ENCODE measurements around the gene NAP1L4.

Gene NAP1L4

GRCh38 chr11:2934611-2935239, 57.4 kb downstream of the NAP1L4 start:
- DNase-seq = no peak

GRCh38 chr11:2934021-2934550, 58.0 kb downstream of the NAP1L4 start:
- DNase-seq = no peak

- peak in 2 of 14 donors; percentile 24 to 41 for DNase-seq
These were observed 58.6 kb downstream of the NAP1L4 start for GRCh38 chr11:2933375-2934020.

DNA sequence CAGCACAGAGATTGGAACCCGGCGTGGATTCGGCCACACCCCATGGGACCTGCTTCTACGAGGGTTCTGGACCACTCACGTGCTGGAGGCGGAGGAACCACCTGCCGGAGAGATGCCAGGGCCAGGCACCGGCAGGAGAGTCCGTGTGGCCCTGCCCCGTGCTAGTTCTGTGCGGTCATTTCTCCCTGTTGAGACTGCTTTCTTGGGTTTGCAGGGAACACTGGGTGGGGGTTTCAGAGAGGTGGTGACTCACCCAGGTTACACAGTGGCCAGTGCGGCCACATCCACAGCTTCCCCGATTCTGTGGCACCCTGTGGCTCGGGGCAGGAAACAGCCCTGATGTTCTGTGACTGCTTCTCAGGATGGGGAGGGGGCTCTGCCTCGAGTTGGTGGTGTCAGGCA, 59.3 kb downstream of the NAP1L4 start:
- no peak for DNase-seq

GRCh38 chr11:2931771-2932738, 60.1 kb downstream of the NAP1L4 start:
- no peak for DNase-seq

DNA sequence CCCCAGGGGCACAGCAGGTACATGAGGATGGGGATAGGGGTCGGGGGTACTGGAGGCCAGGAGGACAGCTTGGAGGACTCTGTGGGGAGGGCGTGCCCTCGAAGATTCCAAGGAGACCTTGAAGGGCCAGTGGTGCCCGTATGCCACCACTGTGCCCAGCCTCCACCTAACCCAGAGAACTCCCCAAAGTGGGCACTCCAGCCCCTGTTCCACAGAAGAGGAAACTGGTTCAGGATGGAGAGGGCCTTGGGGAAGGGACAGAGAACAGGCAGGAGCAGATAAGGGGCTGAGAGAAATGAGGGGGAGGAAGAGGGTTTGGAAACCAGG, 60.7 kb downstream of the NAP1L4 start:
- DNase-seq = no peak

DNA sequence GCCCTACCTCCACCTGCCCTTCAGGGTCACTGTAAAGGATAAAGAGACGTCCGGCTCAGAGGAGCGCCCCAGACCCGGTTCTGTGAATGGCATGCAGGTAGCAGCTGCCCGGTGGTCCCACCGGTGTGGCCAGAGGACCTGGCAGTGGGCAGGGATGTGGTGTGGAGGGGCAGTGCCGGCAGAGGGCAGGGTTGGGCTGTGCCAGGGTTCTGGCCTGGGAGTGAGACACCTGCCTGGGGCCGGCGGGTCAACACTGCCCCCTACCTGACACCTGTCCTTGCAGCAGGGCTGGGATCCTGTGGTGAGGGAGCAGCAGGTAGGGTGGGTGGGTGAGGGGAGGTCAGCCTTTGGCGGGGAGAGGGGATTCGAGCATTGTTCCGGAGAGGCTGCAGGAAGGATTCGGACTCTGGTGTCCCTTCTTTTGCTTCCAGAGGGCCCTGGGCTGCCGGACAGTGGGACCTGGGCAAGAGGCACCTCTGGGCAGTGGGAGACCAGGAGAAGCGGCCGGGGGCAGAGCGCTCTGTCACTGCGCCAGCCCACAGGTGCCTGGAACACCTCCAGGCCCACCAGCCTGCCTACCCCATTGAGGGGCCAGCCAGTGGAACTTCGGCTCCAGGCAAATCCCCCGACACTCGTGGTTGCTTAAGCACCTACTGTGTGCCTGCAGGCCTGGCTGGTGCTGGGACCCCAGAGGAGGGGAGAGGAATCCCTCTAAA, 61.3 kb downstream of the NAP1L4 start:
- peak in 1 of 14 donors; percentile 21 for DNase-seq

DNA sequence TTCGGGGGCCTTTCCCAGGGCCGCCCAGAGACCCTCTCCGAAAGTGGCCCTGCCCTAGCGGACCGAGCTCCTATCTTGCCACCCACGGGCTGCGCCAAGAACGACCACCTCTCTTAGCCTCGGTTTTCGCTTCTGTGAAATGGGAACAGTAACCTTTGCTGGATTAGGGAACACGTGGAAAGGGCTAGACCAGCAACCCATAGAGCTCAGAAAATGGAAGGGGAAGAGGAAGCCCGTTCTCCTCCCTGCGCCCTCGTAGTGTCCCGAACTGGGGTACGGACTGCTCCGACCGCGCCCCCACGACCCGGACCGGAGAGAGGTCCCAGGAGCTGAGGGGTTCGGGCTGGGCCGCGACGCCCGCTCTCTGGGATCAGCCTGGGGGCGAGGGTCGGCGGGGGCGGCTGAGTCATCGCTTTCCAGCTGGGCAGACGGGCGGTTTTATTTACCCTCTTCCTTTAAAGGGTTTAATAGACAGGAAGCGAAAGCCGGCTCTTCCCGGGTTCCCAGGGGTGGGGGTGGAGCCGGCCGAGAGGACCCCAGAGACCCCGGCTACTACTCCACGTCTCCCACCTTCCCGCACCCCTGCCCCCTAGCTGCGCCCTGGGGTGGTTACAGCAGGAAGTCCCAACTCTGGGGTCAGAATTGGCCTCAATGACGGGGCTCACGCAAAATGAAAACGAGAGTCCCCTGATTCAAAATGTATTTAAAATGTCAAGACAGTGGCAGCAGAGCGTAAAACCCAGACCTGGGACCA, 62.0 kb downstream of the NAP1L4 start:
- no peak for DNase-seq

DNA sequence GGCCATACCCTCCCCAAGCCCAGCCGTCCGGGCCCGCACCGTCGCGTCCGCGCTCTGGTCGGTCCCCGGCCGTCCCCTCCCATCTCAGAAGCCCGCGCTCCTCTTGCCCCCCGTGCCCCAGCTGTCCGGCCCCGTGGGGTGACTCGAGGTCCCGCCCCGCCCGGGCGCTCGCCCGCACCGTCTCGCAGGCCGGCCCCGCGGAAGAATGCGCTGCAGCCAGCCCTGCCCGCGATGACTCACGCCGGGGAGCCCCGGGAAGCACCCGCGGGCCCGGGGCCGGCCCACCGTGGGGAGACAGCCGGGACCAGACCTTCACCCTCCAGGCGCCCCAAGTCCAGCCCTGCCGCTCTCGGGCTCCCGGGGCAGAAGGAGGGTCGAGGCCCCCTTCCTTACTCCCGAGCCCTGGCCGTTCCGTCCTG, 62.6 kb downstream of the NAP1L4 start:
- DNase-seq = no peak

- no peak for DNase-seq
These were observed 63.3 kb downstream of the NAP1L4 start, which contains the start of gene PHLDA2 for GRCh38 chr11:2928605-2929530. TSS of gene PHLDA2 (minus strand) at chr11:2929420. CDS start at chr11:2929364, 56 bp downstream.

GRCh38 chr11:2927851-2928604, 64.1 kb downstream of the NAP1L4 start:
- no peak for DNase-seq

GRCh38 chr11:2927121-2927800, 64.9 kb downstream of the NAP1L4 start:
- DNase-seq = no peak

- DNase-seq = no peak
These were observed 65.5 kb downstream of the NAP1L4 start for GRCh38 chr11:2926611-2927051.

DNA sequence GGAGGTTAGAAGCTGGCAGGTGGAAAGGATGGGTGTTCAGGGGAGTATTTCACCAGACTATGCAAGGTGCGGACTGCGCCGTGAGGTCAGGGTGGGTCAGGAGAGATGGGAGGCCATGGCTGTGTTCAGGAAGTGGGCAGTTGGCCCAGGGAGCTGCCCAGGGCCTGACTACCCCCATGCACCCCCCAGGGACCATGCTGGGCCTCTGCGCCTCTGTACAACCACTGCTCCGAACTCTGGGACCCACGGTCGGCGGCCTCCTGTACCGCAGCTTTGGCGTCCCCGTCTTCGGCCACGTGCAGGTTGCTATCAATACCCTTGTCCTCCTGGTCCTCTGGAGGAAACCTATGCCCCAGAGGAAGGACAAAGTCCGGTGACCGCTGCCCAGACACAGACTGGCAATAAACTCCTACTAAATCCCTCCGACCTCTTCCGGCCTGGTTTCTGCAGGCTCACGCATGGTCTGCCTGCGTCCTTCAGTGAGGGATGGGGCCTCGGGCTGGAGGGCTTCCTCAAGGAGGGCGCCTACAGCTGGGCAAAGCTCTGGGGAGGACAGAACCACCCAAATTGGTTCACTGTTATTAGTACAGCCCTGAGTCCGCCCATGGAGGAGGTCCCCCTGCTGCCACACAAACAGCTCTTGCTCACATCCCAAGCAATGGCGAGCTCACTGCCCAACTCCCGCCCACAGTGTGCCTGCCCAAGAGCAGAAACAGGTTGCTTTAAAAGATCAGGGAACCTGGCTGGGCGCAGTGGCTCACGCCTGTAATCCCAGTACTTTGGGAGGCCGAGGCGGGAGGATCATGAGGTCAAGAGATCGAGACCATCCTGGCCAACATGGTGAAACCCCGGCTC, 67.1 kb downstream of the NAP1L4 start:
- DNase-seq = no peak

GRCh38 chr11:2924381-2924780, 67.7 kb downstream of the NAP1L4 start:
- DNase-seq = no peak

DNA sequence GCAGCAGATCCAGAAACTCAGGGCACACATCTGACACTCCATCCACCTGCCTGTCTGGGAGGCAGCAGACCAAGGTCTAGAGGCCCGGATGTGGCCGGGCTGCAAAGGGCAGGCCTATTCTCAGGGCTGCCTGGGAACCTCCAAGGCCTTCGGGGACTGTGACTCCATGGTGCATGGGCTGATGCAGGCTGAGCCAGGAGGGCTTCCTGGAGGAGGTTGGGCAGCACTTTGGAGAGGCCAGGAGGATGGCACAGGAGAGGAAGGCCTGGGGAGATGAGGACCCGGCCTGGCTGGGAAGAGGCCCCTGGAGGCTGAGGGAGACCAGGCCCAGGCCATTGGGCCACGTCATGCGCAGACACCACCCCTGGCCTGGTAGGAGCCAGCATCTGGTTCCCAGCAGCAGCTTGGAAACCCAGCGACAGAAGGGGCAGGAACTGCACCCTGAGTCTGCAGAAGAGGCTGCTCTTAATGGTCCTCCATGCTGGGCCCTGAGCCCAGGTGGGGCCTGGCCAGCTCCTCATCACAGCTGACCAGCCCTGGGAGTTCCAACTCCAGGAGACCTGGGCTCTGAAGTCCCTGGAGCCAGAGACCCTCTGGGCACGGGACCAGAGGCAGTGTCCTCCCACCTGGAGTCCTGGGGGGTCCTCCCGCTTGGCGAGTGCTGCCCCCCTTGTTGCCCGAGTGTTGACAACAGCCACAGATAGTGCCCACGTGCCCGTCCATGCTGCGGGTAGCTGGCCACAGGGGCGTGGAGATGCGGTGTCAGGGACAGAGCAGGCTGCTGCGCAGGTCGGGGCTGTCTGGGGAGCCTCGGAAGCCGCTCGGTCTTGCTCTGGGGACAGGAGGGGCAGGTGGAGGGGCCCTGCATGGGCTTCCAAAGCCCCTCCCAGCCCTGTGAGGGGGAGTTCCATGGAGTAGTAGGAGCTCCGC, 68.4 kb downstream of the NAP1L4 start:
- DNase-seq = no peak

DNA sequence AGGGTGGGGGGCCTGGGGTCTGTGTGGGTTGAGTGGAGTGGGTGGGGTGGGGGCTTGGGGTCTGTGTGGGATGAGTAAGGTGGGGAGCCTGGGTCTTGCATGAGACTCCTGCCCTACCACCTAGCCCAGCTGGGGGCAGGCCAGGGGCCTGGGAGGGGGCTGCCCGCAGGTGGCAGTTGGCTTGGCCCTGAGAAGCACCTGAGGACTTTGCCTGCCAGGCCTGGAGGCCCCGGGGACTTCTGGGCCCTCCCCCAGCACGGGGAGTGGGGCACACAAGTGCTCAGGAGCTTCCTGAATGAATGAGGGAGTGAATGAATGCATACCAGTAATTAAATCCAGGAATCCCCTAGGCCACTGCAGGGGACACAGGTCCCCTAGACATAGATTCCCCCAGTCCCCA, 69.5 kb downstream of the NAP1L4 start:
- no peak for DNase-seq

All from C1 segment of cervical spinal cord (tissue), 14 donors.